Measurements from ENCODE around the gene PARVA.

DNA sequence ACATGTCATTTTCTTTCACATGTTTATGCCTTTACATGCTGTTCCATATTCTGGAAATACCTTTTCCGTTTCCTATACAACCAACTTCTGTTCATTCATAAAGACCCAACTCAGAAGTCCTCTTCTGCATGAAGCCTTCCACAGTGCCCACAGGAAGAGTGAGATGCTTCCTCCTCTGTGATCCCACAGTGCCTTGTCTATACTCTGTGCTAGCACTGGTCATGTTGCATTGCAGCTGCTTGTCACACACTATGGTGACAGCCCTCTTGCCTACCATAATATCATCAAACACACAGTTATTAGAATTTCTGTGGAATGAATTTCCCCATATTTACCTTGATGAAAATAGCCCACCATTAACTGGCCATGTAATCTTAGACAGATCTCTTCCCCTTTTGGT is 8.9 kb downstream of the PARVA start:
- TF ChIP-seq, protein P1, sequence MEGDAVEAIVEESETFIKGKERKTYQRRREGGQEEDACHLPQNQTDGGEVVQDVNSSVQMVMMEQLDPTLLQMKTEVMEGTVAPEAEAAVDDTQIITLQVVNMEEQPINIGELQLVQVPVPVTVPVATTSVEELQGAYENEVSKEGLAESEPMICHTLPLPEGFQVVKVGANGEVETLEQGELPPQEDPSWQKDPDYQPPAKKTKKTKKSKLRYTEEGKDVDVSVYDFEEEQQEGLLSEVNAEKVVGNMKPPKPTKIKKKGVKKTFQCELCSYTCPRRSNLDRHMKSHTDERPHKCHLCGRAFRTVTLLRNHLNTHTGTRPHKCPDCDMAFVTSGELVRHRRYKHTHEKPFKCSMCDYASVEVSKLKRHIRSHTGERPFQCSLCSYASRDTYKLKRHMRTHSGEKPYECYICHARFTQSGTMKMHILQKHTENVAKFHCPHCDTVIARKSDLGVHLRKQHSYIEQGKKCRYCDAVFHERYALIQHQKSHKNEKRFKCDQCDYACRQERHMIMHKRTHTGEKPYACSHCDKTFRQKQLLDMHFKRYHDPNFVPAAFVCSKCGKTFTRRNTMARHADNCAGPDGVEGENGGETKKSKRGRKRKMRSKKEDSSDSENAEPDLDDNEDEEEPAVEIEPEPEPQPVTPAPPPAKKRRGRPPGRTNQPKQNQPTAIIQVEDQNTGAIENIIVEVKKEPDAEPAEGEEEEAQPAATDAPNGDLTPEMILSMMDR (IDR thresholded peaks at IDR 0.05): no peak
- TF ChIP-seq POLR2A (IDR thresholded peaks at IDR 0.05) (no peak), POLR2AphosphoS5 (IDR thresholded peaks at IDR 0.05) (no peak)

Measured in stomach (tissue), 4 donors.